ENCODE results near the gene NALCN. TPM values are rescaled to one million over a fixed set of nuclear protein-coding genes. Genes with fewer than 3 reads are reported as not detected.
"Not testable (repeated sequence)": the region's sequence is repeated elsewhere in the genome, so short reads cannot be mapped to it uniquely, and the experiment has no call there.

NALCN gene
- total RNA-seq, 1 donor: 11.2 TPM

- H3K36me3 ChIP-seq (ENCODE audit: insufficient read depth, low read length): no peaks in the 10 kb centered on the region
- no peak for DNase-seq (ENCODE audit: insufficient read length, low spot score, missing footprints)
- no peak overlapping the region for H3K4me3 ChIP-seq (ENCODE audit: insufficient read depth, low read length)
- H3K27ac ChIP-seq (ENCODE audit: low read depth, low read length): no peak overlapping the region
- H3K27me3 ChIP-seq (ENCODE audit: insufficient read depth, low read length): no peaks in the 10 kb centered on the region
- no peak overlapping the region for H3K4me2 ChIP-seq (ENCODE audit: insufficient read depth, low read length)
- no peaks in the 10 kb centered on the region for H4K20me1 ChIP-seq (ENCODE audit: insufficient read depth, low read length)
- no peaks in the 10 kb centered on the region for H3K79me2 ChIP-seq (ENCODE audit: insufficient read depth, low read length)
- TF ChIP-seq CTCF (IDR thresholded peaks at IDR 0.05; ENCODE audit: extremely low read depth, low read depth, low read length): no peak
- no peak overlapping the region for H2AFZ ChIP-seq (ENCODE audit: low read length)
- no peaks in the 10 kb centered on the region for H3K9me3 ChIP-seq (ENCODE audit: low read depth, low read length)
- peaks cover 7% of the 10 kb centered on the region for H3K4me1 ChIP-seq (ENCODE audit: insufficient read depth, low read length)
These were observed 90.9 kb downstream of the NALCN start for GRCh38 chr13:101325423-101325822.

- DNase-seq (ENCODE audit: insufficient read length, low spot score, missing footprints): no peak
- H3K4me2 ChIP-seq (ENCODE audit: insufficient read depth, low read length): no peak overlapping the region
- no peak for TF ChIP-seq CTCF (IDR thresholded peaks at IDR 0.05; ENCODE audit: extremely low read depth, low read depth, low read length)
These were observed 92.7 kb downstream of the NALCN start for GRCh38 chr13:101323601-101324000.

GRCh38 chr13:101317986-101318523, 98.3 kb downstream of the NALCN start:
- no peaks in the 10 kb centered on the region for H4K20me1 ChIP-seq (ENCODE audit: insufficient read depth, low read length)
- no peak for DNase-seq (ENCODE audit: insufficient read length, low spot score, missing footprints)
- no peak for TF ChIP-seq CTCF (IDR thresholded peaks at IDR 0.05; ENCODE audit: extremely low read depth, low read depth, low read length)
- H3K36me3 ChIP-seq (ENCODE audit: insufficient read depth, low read length): no peaks in the 10 kb centered on the region
- H3K27ac ChIP-seq (ENCODE audit: low read depth, low read length): no peak overlapping the region
- no peaks in the 10 kb centered on the region for H3K9me3 ChIP-seq (ENCODE audit: low read depth, low read length)
- H3K4me3 ChIP-seq (ENCODE audit: insufficient read depth, low read length): no peak overlapping the region
- no peaks in the 10 kb centered on the region for H3K27me3 ChIP-seq (ENCODE audit: insufficient read depth, low read length)
- no peaks in the 10 kb centered on the region for H3K79me2 ChIP-seq (ENCODE audit: insufficient read depth, low read length)
- H3K4me2 ChIP-seq (ENCODE audit: insufficient read depth, low read length): no peak overlapping the region
- H2AFZ ChIP-seq (ENCODE audit: low read length): no peak overlapping the region
- no peaks in the 10 kb centered on the region for H3K4me1 ChIP-seq (ENCODE audit: insufficient read depth, low read length)

More at GRCh38 chr13:101323601-101324000, 92.7 kb downstream of the NALCN start:
- no peaks in the 10 kb centered on the region for H3K79me2 ChIP-seq (ENCODE audit: insufficient read depth, low read length)
- H3K4me3 ChIP-seq (ENCODE audit: insufficient read depth, low read length): no peak overlapping the region
- H3K27me3 ChIP-seq (ENCODE audit: insufficient read depth, low read length): no peaks in the 10 kb centered on the region
- H3K27ac ChIP-seq (ENCODE audit: low read depth, low read length): no peak overlapping the region
- H3K4me1 ChIP-seq (ENCODE audit: insufficient read depth, low read length): peaks cover 7% of the 10 kb centered on the region
- no peaks in the 10 kb centered on the region for H3K36me3 ChIP-seq (ENCODE audit: insufficient read depth, low read length)
- no peak overlapping the region for H2AFZ ChIP-seq (ENCODE audit: low read length)
- H3K9me3 ChIP-seq (ENCODE audit: low read depth, low read length): no peaks in the 10 kb centered on the region
- no peaks in the 10 kb centered on the region for H4K20me1 ChIP-seq (ENCODE audit: insufficient read depth, low read length)

- DNase-seq (ENCODE audit: insufficient read length, low spot score, missing footprints); H3K27me3 ChIP-seq (ENCODE audit: insufficient read depth, low read length); H2AFZ ChIP-seq (ENCODE audit: low read length); H3K4me3 ChIP-seq (ENCODE audit: insufficient read depth, low read length); H3K4me2 ChIP-seq (ENCODE audit: insufficient read depth, low read length); H3K36me3 ChIP-seq (ENCODE audit: insufficient read depth, low read length); H3K79me2 ChIP-seq (ENCODE audit: insufficient read depth, low read length); H3K9me3 ChIP-seq (ENCODE audit: low read depth, low read length); H4K20me1 ChIP-seq (ENCODE audit: insufficient read depth, low read length); H3K27ac ChIP-seq (ENCODE audit: low read depth, low read length): not testable (repeated sequence)
- H3K4me1 ChIP-seq (ENCODE audit: insufficient read depth, low read length): peaks cover 19% of the 10 kb centered on the region
These were observed 102.8 kb downstream of the NALCN start for GRCh38 chr13:101313479-101313878.

Data from osteoblast (primary cell).